ENCODE data around the gene TRPM3. TPM values are rescaled to one million over a fixed set of nuclear protein-coding genes. Genes with fewer than 3 reads are reported as not detected.
"Not testable (repeated sequence)": the region's sequence is repeated elsewhere in the genome, so short reads cannot be mapped to it uniquely, and the experiment has no call there.

TRPM3 gene
- total RNA-seq, 1 donor from 2014 or later = not detected

GRCh38 chr9:70971723-70972122, 149.7 kb downstream of the TRPM3 start:
- no peaks in the 10 kb centered on the region for H3K9me3 Mint-ChIP-seq
- DNase-seq = no peak
- no peaks in the 10 kb centered on the region for H3K36me3 Mint-ChIP-seq (ENCODE audit: low read depth)
- H3K27me3 Mint-ChIP-seq = no peaks in the 10 kb centered on the region
- H3K4me1 Mint-ChIP-seq = no peaks in the 10 kb centered on the region
- no peak overlapping the region for H3K27ac Mint-ChIP-seq
- intact Hi-C loops (cut with micrococcal nuclease) = no loop called here
- H3K4me3 Mint-ChIP-seq = no peak overlapping the region

- H3K27ac Mint-ChIP-seq = not testable (repeated sequence)
These were observed 155.0 kb downstream of the TRPM3 start for GRCh38 chr9:70966380-70966779.

GRCh38 chr9:70964861-70965260, 156.6 kb downstream of the TRPM3 start:
- intact Hi-C loops (cut with micrococcal nuclease) = no loop called here
- Mint-ChIP-seq H3K27ac (no peak overlapping the region), H3K9me3 (no peaks in the 10 kb centered on the region), H3K36me3 (ENCODE audit: low read depth) (no peaks in the 10 kb centered on the region), H3K4me1 (no peaks in the 10 kb centered on the region), H3K4me3 (no peak overlapping the region), H3K27me3 (no peaks in the 10 kb centered on the region)
- DNase-seq = no peak

More at GRCh38 chr9:70966380-70966779, 155.0 kb downstream of the TRPM3 start:
- DNase-seq; intact Hi-C loops (cut with micrococcal nuclease); H3K36me3 Mint-ChIP-seq (ENCODE audit: low read depth); H3K4me3 Mint-ChIP-seq; H3K9me3 Mint-ChIP-seq; H3K4me1 Mint-ChIP-seq; H3K27me3 Mint-ChIP-seq: not testable (repeated sequence)

GRCh38 chr9:70963554-70963953, 157.9 kb downstream of the TRPM3 start:
- no peak for DNase-seq
- no peak overlapping the region for H3K4me3 Mint-ChIP-seq
- no peak overlapping the region for H3K27ac Mint-ChIP-seq
- H3K27me3 Mint-ChIP-seq = no peaks in the 10 kb centered on the region
- intact Hi-C loops (cut with micrococcal nuclease) = no loop called here
- no peaks in the 10 kb centered on the region for H3K4me1 Mint-ChIP-seq
- H3K9me3 Mint-ChIP-seq = no peaks in the 10 kb centered on the region
- H3K36me3 Mint-ChIP-seq (ENCODE audit: low read depth) = no peaks in the 10 kb centered on the region

- DNase-seq = no peak
- no peak overlapping the region for H3K4me3 Mint-ChIP-seq
- H3K9me3 Mint-ChIP-seq = no peaks in the 10 kb centered on the region
- intact Hi-C loops (cut with micrococcal nuclease) = no loop called here
- H3K27me3 Mint-ChIP-seq = no peaks in the 10 kb centered on the region
- no peaks in the 10 kb centered on the region for H3K36me3 Mint-ChIP-seq (ENCODE audit: low read depth)
- no peaks in the 10 kb centered on the region for H3K4me1 Mint-ChIP-seq
- H3K27ac Mint-ChIP-seq = no peak overlapping the region
These were observed 158.5 kb downstream of the TRPM3 start for GRCh38 chr9:70962761-70963440.

GRCh38 chr9:70959366-70959765, 162.1 kb downstream of the TRPM3 start:
- no peak overlapping the region for H3K4me3 Mint-ChIP-seq
- intact Hi-C loops (cut with micrococcal nuclease) = no loop called here
- no peaks in the 10 kb centered on the region for H3K27me3 Mint-ChIP-seq
- no peaks in the 10 kb centered on the region for H3K9me3 Mint-ChIP-seq
- no peaks in the 10 kb centered on the region for H3K4me1 Mint-ChIP-seq
- no peak overlapping the region for H3K27ac Mint-ChIP-seq
- DNase-seq = no peak
- no peaks in the 10 kb centered on the region for H3K36me3 Mint-ChIP-seq (ENCODE audit: low read depth)

GRCh38 chr9:70954596-70955143, 166.8 kb downstream of the TRPM3 start:
- no peak overlapping the region for H3K27ac Mint-ChIP-seq
- intact Hi-C loops (cut with micrococcal nuclease) = no loop called here
- no peaks in the 10 kb centered on the region for H3K9me3 Mint-ChIP-seq
- no peaks in the 10 kb centered on the region for H3K4me1 Mint-ChIP-seq
- no peak overlapping the region for H3K4me3 Mint-ChIP-seq
- no peaks in the 10 kb centered on the region for H3K36me3 Mint-ChIP-seq (ENCODE audit: low read depth)
- no peak for DNase-seq
- no peaks in the 10 kb centered on the region for H3K27me3 Mint-ChIP-seq

- DNase-seq = no peak
- Mint-ChIP-seq H3K27ac (no peak overlapping the region), H3K36me3 (ENCODE audit: low read depth) (no peaks in the 10 kb centered on the region), H3K27me3 (no peaks in the 10 kb centered on the region), H3K4me3 (no peak overlapping the region), H3K9me3 (no peaks in the 10 kb centered on the region), H3K4me1 (no peaks in the 10 kb centered on the region)
- intact Hi-C loops (cut with micrococcal nuclease) = no loop called here
These were observed 167.3 kb downstream of the TRPM3 start for GRCh38 chr9:70954126-70954525.

- H3K4me3 Mint-ChIP-seq = no peak overlapping the region
- DNase-seq = no peak
- no peak overlapping the region for H3K27ac Mint-ChIP-seq
- no peaks in the 10 kb centered on the region for H3K4me1 Mint-ChIP-seq
- no peaks in the 10 kb centered on the region for H3K27me3 Mint-ChIP-seq
- no peaks in the 10 kb centered on the region for H3K36me3 Mint-ChIP-seq (ENCODE audit: low read depth)
- intact Hi-C loops (cut with micrococcal nuclease) = no loop called here
- no peaks in the 10 kb centered on the region for H3K9me3 Mint-ChIP-seq
These were observed 169.4 kb downstream of the TRPM3 start for GRCh38 chr9:70951749-70952727.

- H3K27me3 Mint-ChIP-seq = no peaks in the 10 kb centered on the region
- no peak overlapping the region for H3K4me3 Mint-ChIP-seq
- H3K27ac Mint-ChIP-seq = no peak overlapping the region
- intact Hi-C loops (cut with micrococcal nuclease) = no loop called here
- DNase-seq = no peak
- no peaks in the 10 kb centered on the region for H3K36me3 Mint-ChIP-seq (ENCODE audit: low read depth)
- H3K9me3 Mint-ChIP-seq = no peaks in the 10 kb centered on the region
- no peaks in the 10 kb centered on the region for H3K4me1 Mint-ChIP-seq
These were observed 171.2 kb downstream of the TRPM3 start for GRCh38 chr9:70950270-70950669.

- Mint-ChIP-seq H3K27ac (no peak overlapping the region), H3K4me1 (no peaks in the 10 kb centered on the region), H3K36me3 (ENCODE audit: low read depth) (no peaks in the 10 kb centered on the region), H3K4me3 (no peak overlapping the region), H3K9me3 (no peaks in the 10 kb centered on the region), H3K27me3 (no peaks in the 10 kb centered on the region)
- intact Hi-C loops (cut with micrococcal nuclease) = no loop called here
- DNase-seq = no peak
These were observed 172.2 kb downstream of the TRPM3 start for GRCh38 chr9:70949239-70949638.

GRCh38 chr9:70948744-70949143, 172.7 kb downstream of the TRPM3 start:
- H3K9me3 Mint-ChIP-seq = no peaks in the 10 kb centered on the region
- no peaks in the 10 kb centered on the region for H3K36me3 Mint-ChIP-seq (ENCODE audit: low read depth)
- no peaks in the 10 kb centered on the region for H3K4me1 Mint-ChIP-seq
- no peak overlapping the region for H3K27ac Mint-ChIP-seq
- no peaks in the 10 kb centered on the region for H3K27me3 Mint-ChIP-seq
- no peak for DNase-seq
- intact Hi-C loops (cut with micrococcal nuclease) = no loop called here
- H3K4me3 Mint-ChIP-seq = no peak overlapping the region

GRCh38 chr9:70947511-70947910, 173.9 kb downstream of the TRPM3 start:
- intact Hi-C loops (cut with micrococcal nuclease) = no loop called here
- Mint-ChIP-seq H3K4me3 (no peak overlapping the region), H3K36me3 (ENCODE audit: low read depth) (no peaks in the 10 kb centered on the region), H3K27me3 (no peaks in the 10 kb centered on the region), H3K4me1 (no peaks in the 10 kb centered on the region), H3K9me3 (no peaks in the 10 kb centered on the region), H3K27ac (no peak overlapping the region)
- DNase-seq = no peak

- Mint-ChIP-seq H3K27ac (no peak overlapping the region), H3K36me3 (ENCODE audit: low read depth) (no peaks in the 10 kb centered on the region), H3K4me3 (no peak overlapping the region), H3K4me1 (no peaks in the 10 kb centered on the region), H3K9me3 (no peaks in the 10 kb centered on the region), H3K27me3 (no peaks in the 10 kb centered on the region)
- no peak for DNase-seq
- intact Hi-C loops (cut with micrococcal nuclease) = no loop called here
These were observed 174.3 kb downstream of the TRPM3 start for GRCh38 chr9:70947086-70947485.
